ENCODE results near the gene HPN.
"Not testable (repeated sequence)": the region's sequence is repeated elsewhere in the genome, so short reads cannot be mapped to it uniquely, and the experiment has no call there.

Gene HPN

GRCh38 chr19:35041548-35042055, at the start of gene HPN:
Gene HPN, plus strand, starts transcription at chr19:35041721. Its CDS starts 786 bp downstream, at chr19:35042507.
- DNase-seq = no peak

GRCh38 chr19:34992582-34992981, 48.9 kb upstream of the HPN start:
- not testable (repeated sequence) for DNase-seq

- no peak for DNase-seq
These were observed 47.3 kb upstream of the HPN start for GRCh38 chr19:34994286-34994642.

- no peak for DNase-seq
These were observed 46.6 kb upstream of the HPN start for GRCh38 chr19:34994643-34995541.

GRCh38 chr19:34995551-34995950, 46.0 kb upstream of the HPN start:
- DNase-seq = no peak

- no peak for DNase-seq
These were observed 44.4 kb upstream of the HPN start for GRCh38 chr19:34997071-34997617.

GRCh38 chr19:34998224-34998623, 43.3 kb upstream of the HPN start:
- DNase-seq = not testable (repeated sequence)

DNA sequence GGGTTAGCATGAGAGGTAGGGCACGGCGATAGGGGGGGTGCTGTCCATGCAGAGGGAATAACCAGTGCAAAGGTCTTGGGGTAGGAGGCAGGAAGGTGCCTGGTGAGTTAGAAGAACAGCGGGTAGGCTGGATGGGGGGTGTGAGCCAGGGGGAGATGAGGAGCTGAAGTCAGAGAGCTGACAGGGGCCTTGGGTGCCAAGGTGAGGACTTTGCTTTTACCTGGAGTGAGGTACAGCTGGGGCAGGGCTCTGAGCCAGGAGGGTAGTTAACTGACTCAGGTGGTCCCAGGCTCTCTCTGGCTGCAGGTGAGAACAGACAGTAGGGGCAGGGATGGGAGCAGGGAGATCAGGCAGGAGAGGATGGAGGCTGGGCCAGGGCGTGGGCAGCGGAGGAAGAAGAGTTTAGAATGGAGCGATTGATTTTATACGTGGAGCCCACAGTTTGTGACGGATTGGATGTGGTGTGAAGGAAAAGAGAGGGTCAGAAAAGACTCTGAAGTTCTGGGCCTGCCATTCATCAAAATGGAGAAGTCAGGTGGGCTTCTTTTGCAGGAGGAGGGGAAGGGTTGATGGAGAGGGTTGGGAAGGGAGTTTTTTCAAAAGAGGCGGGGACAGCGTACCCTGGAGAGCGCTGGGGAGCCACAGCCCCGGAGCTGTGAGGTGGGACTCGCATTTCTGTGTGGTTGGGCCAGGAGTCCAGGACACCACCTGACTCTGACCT, 42.6 kb upstream of the HPN start:
- no peak for DNase-seq

GRCh38 chr19:34999498-35000337, 41.8 kb upstream of the HPN start, which contains the start of gene GRAMD1A:
Gene GRAMD1A, plus strand, starts transcription at chr19:35000323. Its CDS starts 156 bp downstream, at chr19:35000479.
- DNase-seq = peak; percentile 77 to 85

- no peak for DNase-seq
These were observed 41.2 kb upstream of the HPN start for GRCh38 chr19:35000338-35000646.

DNA sequence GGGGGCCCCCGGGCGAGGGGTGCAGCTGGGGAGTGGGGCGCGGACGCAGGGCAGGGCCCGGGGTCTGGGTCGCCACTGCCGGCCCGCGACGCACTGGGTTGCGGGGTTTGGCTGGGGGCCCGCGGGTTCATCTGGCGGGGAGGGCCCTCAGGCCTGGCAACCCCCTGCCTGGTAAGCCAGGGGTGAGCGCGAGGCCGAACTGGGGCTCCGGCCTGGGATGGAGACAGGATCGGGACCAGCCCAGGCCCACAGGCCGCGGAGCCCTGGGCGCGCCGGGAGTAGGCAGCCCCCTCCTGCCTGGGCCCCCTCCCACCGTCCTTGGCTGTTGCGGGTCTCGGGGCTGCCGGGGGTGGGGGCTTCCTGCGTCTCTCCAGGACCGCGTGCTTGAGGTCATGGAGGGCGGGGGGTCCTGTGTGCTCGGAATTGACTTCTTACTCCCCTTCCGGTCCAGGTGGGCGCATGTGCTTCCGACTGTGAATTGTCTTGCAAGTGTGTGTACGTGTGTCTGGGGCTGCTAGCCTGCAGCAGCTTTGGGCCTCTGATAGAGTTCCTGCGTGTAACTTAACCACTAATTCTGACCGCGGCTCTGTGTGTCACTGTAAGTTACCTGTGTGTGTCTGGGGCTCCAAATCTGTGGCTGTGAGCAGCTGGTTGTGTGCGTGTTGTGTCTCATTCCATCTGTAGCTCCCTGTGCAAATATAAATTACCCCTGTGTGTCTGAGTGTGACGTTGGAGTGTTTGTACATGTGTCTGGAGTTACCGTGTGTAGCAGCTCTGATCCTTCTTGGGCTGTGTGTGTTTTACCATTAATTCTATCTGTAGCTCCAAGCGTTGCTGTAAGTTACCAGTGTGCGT, 40.6 kb upstream of the HPN start:
- DNase-seq = peak; percentile 66 to 72

- DNase-seq = no peak
These were observed 39.4 kb upstream of the HPN start for GRCh38 chr19:35002037-35002535.

DNA sequence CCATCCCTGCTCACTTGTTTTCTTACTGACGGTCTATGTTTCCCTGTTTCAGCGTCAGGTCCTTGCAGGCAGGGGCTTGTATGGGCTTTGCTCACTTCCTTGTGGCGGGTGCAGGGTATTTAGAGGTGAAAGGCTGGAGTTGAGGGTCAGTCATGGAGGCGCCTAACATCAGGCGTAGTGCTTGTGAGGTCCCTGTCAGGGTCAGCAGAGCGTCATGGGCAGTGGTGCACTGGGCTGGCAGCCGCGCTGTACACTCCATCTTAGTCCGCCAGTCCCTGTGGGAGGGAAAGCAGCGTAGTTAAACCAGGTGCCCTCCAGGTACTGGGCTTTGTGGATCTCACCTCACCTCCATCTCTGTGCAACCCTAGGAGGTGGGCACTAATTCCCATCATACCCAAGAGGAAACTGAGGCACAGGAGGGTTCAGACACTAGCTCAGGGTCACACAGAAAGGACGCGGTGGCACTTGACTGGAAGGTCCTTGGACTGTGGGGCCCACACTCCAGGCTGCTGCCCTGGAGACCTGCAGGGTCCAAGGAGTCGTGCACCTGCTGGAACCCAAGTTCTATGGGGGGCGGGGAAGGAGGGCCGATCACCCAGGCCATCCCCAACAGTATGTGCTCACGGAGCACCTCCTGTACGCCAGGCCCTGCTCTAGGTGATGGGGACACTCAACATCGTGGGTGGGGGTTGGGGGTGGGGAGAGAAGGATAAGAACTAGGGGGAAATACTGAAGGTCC, 36.8 kb upstream of the HPN start:
- no peak for DNase-seq

GRCh38 chr19:35005256-35005977, 36.1 kb upstream of the HPN start:
- no peak for DNase-seq

DNA sequence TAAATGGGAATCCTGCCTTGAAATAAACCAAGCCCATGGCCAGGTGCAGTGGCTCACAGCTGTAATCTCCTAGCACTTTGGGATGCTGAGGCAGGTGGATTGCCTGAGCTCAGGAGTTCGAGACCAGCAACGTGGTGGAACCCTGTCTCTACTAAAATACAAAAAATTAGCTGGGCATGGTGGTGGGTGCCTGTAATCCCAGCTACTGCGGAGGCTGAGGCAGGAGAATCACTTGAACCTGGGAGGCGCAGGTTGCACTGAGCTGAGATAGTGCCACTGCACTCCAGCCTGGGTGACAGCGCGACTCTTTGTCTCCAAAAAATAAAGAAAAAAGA, 35.5 kb upstream of the HPN start:
- DNase-seq = not testable (repeated sequence)

DNA sequence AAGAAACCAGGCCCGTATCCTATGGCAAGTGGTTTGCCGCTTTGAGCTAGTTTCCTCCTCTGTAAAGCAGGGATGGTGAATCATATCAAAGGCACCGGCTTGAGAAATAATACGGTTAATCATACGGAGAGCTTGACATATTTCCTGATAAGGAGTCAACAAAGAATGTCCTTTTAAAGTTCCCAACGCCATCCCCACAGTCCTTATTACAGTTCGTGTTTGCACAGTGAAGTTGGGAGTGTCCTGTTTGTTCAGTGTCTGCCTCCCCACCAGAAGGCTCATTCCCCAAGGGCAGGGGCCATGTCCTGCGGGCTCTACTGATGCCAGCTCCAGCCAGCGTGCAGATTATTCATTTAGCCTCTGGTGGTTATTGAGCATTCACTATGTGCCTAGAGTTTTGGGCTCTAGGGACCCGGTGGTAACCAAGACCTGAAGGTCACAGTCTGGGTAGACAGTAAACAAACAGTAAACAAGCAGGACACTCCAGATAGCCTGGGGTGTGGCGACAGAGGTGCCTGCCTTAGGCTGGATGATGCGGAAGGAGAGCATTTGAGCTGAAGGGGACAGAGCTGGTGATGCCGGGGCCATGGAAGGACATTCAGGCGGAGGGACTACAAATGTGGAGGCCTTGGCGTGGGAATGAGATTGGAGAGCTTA, 35.1 kb upstream of the HPN start:
- no peak for DNase-seq

- DNase-seq = no peak
These were observed 34.5 kb upstream of the HPN start for GRCh38 chr19:35006999-35007365.

- DNase-seq = not testable (repeated sequence)
These were observed 34.1 kb upstream of the HPN start for GRCh38 chr19:35007427-35007826.

DNA sequence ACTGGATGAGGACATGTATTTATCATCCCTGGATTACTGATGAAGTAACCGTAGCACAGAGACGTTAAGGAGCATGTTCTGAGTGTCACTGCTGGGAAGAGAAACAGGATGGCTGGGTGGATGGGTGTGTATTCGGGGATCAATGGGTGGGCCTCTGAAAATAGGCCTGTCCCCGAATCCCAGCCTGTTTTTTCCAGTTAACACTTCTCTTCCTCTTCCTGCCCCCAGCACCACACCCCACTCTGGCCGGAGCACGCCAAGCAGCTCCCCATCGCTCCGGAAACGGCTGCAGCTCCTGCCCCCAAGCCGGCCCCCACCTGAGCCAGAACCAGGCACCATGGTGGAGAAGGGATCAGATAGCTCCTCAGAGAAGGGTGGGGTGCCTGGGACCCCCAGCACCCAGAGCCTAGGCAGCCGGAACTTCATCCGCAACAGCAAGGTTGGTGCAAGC, 32.6 kb upstream of the HPN start:
- DNase-seq = no peak

Data from stimulated activated CD4-positive, alpha-beta T cell treated with anti-CD3 and anti-CD28 coated beads, Interleukin-2, amount 100 ng/mL, for 24 hours (primary cell).